HFFc6 (cell line): ENCODE data around the gene TMUB1. TPM values are rescaled to one million over a fixed set of nuclear protein-coding genes. Genes with fewer than 3 reads are reported as not detected.

Experiments used
- DNase-seq: peaks from one replicate; pipeline ENCODE4 v3.0.0-alpha.2; 2018
- H3K27ac Mint-ChIP-seq: 2 replicates; pipeline ENCODE4 v1.8.0; 2020; ENCODE audit warnings: mild to moderate bottlenecking, mixed read lengths
- H3K27me3 Mint-ChIP-seq: 2 replicates; pipeline ENCODE4 v1.8.0; 2021; ENCODE audit warnings: mild to moderate bottlenecking, moderate library complexity, mixed read lengths; ENCODE audit not compliant: insufficient read depth
- H3K36me3 Mint-ChIP-seq: 2 replicates; pipeline ENCODE4 v1.8.0; 2021; ENCODE audit warnings: low read depth, mixed read lengths
- H3K4me1 Mint-ChIP-seq: 2 replicates; pipeline ENCODE4 v1.8.0; 2020; ENCODE audit warnings: low read depth, mixed read lengths
- H3K4me3 Mint-ChIP-seq: 2 replicates; pipeline ENCODE4 v1.8.0; 2020; ENCODE audit warnings: mild to moderate bottlenecking, moderate library complexity, mixed read lengths
- H3K9me3 Mint-ChIP-seq: 2 replicates; pipeline ENCODE4 v1.8.0; 2020; ENCODE audit warnings: mild to moderate bottlenecking, mixed read lengths
- CTCF ChIP-seq: fragments of 200-600 bp; sonication (generic); IDR thresholded peaks from 2 replicates; pipeline ENCODE4 v1.5.0; 2021; ENCODE audit warnings: antibody characterized with exemption, mild to moderate bottlenecking
- total RNA-seq, 6 experiments: library from RNA; stranded (reverse); fragmentation: NEBNext Ultra II Directional; extraction: Animal tissue kit (Norgen Biotek cat#: 25700); gene quantifications; 2 replicates in 1 of 6; 3 replicates in 5 of 6; pipeline ENCODE4 v1.2.3, GENCODE V29; 2021

The TMUB1 gene
- total RNA-seq, 6 experiments from 2014 or later: 44.0 to 57.8 (median 51.9) TPM

GRCh38 chr7:151119902-151120301 is 36.6 kb upstream of the TMUB1 start:
- Mint-ChIP-seq H3K4me3 (no peak overlapping the region), H3K36me3 (peaks cover 29% of the 10 kb centered on the region)

GRCh38 chr7:151119055-151119415 is 35.7 kb upstream of the TMUB1 start:
- peaks cover 2% of the 10 kb centered on the region for H3K27me3 Mint-ChIP-seq
- peaks cover 23% of the 10 kb centered on the region for H3K36me3 Mint-ChIP-seq
- no peak overlapping the region for H3K27ac Mint-ChIP-seq
- no peak for TF ChIP-seq CTCF
- peaks cover 8% of the 10 kb centered on the region for H3K4me1 Mint-ChIP-seq
- DNase-seq: no peak
- no peaks in the 10 kb centered on the region for H3K9me3 Mint-ChIP-seq
- H3K4me3 Mint-ChIP-seq: no peak overlapping the region

More at GRCh38 chr7:151119902-151120301, 36.6 kb upstream of the TMUB1 start:
- H3K27me3 Mint-ChIP-seq: peaks cover 2% of the 10 kb centered on the region
- H3K4me1 Mint-ChIP-seq: peaks cover 6% of the 10 kb centered on the region
- no peak for TF ChIP-seq CTCF
- no peak for DNase-seq
- H3K27ac Mint-ChIP-seq: no peak overlapping the region
- no peaks in the 10 kb centered on the region for H3K9me3 Mint-ChIP-seq

GRCh38 chr7:151118108-151119054 is 35.1 kb upstream of the TMUB1 start:
- H3K9me3 Mint-ChIP-seq: no peaks in the 10 kb centered on the region
- H3K4me1 Mint-ChIP-seq: peaks cover 14% of the 10 kb centered on the region
- no peak for DNase-seq
- no peak for TF ChIP-seq CTCF
- H3K27me3 Mint-ChIP-seq: no peaks in the 10 kb centered on the region; the same call in 1 of the 2 replicates
- H3K4me3 Mint-ChIP-seq: no peak overlapping the region
- H3K36me3 Mint-ChIP-seq: peaks cover 18% of the 10 kb centered on the region
- no peak overlapping the region for H3K27ac Mint-ChIP-seq

- no peak for DNase-seq
- H3K27ac Mint-ChIP-seq: no peak overlapping the region
- TF ChIP-seq CTCF: no peak
- peaks cover 22% of the 10 kb centered on the region for H3K4me1 Mint-ChIP-seq
- no peaks in the 10 kb centered on the region; the same call in 1 of the 2 replicates for H3K27me3 Mint-ChIP-seq
- no peak overlapping the region for H3K4me3 Mint-ChIP-seq
- H3K36me3 Mint-ChIP-seq: peaks cover 18% of the 10 kb centered on the region
- H3K9me3 Mint-ChIP-seq: no peaks in the 10 kb centered on the region
Measured at GRCh38 chr7:151117565-151117964, 34.3 kb upstream of the TMUB1 start.

GRCh38 chr7:151116603-151117440 is 33.5 kb upstream of the TMUB1 start:
- H3K4me3 Mint-ChIP-seq: no peak overlapping the region
- no peak for TF ChIP-seq CTCF
- no peak overlapping the region for H3K27ac Mint-ChIP-seq
- peaks cover 30% of the 10 kb centered on the region for H3K4me1 Mint-ChIP-seq
- no peaks in the 10 kb centered on the region; the same call in 1 of the 2 replicates for H3K27me3 Mint-ChIP-seq
- no peaks in the 10 kb centered on the region for H3K9me3 Mint-ChIP-seq
- no peak for DNase-seq
- peaks cover 18% of the 10 kb centered on the region for H3K36me3 Mint-ChIP-seq
